ENCODE results near the gene PTPN6.

Gene PTPN6

DNA sequence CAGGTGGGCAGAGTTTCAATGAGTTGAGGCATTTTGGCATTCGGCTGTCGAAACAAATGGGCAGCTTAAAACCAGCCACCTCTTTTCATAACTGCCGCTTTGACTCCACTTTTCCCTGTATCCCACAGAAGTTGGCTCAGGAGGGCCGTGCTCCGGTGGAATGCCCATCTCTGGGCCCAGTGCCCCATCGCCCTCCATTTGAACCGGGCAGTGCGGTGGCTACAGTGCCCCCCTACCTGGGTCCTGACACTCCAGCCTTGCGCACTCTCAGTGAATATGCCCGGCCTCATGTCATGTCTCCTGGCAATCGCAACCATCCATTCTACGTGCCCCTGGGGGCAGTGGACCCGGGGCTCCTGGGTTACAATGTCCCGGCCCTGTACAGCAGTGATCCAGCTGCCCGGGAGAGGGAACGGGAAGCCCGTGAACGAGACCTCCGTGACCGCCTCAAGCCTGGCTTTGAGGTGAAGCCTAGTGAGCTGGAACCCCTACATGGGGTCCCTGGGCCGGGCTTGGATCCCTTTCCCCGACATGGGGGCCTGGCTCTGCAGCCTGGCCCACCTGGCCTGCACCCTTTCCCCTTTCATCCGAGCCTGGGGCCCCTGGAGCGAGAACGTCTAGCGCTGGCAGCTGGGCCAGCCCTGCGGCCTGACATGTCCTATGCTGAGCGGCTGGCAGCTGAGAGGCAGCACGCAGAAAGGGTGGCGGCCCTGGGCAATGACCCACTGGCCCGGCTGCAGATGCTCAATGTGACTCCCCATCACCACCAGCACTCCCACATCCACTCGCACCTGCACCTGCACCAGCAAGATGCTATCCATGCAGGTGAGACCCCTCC, 12.6 kb upstream of the PTPN6 start:
- FAIRE-seq: no peak
- DNase-seq (ENCODE audit: insufficient read length, low spot score): no peak

DNA sequence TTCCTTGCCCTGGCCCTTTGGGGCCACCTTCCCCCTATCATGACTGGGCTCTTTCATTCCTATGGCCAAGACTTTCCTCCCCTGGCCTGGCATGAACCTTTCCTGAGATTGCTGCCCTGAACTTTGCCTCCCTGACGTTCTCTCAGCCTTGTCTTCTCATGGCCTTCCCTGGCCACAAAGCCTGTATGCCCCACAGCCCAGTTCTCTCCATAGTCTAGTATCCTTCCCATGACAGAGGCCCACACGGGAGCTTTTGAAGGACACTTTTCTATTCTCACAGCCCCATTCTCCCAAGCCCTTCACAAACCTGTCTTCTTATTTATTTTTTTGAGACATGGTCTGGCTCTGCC, 12.0 kb upstream of the PTPN6 start:
- no peak for FAIRE-seq
- DNase-seq (ENCODE audit: insufficient read length, low spot score): no peak

DNA sequence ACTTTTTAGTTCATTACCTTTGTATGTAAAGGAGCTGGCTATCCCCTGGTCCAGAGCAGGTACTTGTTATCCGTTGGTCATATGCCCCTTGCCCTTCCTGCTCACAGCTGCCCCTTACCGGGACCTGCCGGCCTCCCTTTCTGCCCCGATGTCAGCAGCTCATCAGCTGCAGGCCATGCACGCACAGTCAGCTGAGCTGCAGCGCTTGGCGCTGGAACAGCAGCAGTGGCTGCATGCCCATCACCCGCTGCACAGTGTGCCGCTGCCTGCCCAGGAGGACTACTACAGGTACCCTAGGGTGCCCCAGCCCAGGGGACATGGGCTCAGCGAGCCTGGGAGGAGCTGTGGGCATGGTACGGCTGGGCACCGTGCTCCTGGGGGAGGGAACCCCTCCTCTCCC, 9.9 kb upstream of the PTPN6 start:
- DNase-seq (ENCODE audit: insufficient read length, low spot score): no peak
- no peak for FAIRE-seq

DNA sequence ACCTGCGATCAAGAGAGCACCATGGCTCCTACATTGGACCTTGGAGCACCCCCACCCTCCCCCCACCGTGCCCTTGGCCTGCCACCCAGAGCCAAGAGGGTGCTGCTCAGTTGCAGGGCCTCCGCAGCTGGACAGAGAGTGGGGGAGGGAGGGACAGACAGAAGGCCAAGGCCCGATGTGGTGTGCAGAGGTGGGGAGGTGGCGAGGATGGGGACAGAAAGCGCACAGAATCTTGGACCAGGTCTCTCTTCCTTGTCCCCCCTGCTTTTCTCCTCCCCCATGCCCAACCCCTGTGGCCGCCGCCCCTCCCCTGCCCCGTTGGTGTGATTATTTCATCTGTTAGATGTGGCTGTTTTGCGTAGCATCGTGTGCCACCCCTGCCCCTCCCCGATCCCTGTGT, 9.4 kb upstream of the PTPN6 start:
- no peak for FAIRE-seq
- no peak for DNase-seq (ENCODE audit: insufficient read length, low spot score)

DNA sequence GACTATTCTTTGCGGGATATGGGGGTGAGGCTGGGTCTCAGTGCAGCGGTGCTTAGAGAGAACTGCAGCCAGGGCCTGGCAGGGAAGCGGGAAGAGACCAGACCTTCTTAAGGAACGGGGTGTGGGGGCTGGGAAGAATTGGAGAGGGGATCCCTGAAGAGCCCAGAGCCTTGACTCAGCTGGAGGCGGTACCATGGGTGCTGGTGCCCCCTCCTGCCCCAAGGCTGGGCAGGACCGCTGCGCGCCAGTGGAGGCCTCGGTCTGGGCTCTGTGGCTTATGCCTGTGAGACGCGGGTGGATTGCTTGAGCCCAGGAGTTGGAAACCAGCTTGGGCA, 8.9 kb upstream of the PTPN6 start:
- no peak for FAIRE-seq

DNA sequence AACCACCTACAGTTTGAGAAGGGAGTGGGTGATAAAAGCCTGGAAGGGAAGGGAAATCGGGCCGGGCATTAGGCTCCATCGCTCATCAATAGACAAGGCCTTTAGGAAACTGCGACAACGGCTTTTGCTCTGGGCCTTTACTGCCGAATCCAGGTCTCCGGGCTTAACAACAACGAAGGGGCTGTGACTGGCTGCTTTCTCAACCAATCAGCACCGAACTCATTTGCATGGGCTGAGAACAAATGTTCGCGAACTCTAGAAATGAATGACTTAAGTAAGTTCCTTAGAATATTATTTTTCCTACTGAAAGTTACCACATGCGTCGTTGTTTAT, 7.8 kb upstream of the PTPN6 start:
- DNase-seq (ENCODE audit: insufficient read length, low spot score): peak; percentile 92
- peak; percentile 87 for FAIRE-seq

More for the DNA sequence above, 8.9 kb upstream of the PTPN6 start:
- no peak for DNase-seq (ENCODE audit: insufficient read length, low spot score)

DNA sequence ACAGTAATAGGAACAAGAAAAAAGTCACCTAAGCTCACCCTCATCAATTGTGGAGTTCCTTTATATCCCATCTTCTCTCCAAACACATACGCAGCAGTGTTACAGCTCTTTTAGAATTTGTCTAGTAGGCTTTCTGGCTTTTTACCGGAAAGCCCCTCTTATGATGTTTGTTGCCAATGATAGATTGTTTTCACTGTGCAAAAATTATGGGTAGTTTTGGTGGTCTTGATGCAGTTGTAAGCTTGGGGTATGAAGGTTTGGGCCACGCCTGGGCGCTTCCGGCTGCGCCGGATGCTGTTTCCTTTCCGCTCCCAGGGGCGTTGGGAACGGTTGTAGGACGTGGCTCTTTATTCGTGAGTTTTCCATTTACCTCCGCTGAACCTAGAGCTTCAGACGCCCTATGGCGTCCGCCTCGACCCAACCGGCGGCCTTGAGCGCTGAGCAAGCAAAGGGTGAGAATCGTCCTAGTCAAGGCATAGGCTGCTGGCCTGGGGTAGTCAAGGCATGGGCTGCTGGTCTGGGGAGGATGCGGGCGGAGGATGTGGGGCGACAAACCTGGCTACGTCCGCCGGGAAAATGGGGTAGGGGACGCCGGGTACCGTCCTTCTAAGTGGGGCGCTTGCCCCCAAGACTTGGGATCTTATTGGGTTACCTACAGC, 7.3 kb upstream of the PTPN6 start, which contains the start of the genes C12orf57 and RNU7-1:
TSS of gene C12orf57 (plus strand) at position 301 of the 659 bp plus-strand sequence. CDS start at position 401, 100 bp downstream.
TSS of gene RNU7-1 (plus strand) at position 95 of the 659 bp plus-strand sequence.
- DNase-seq (ENCODE audit: insufficient read length, low spot score) (no peak), FAIRE-seq (peak; percentile 60)

DNA sequence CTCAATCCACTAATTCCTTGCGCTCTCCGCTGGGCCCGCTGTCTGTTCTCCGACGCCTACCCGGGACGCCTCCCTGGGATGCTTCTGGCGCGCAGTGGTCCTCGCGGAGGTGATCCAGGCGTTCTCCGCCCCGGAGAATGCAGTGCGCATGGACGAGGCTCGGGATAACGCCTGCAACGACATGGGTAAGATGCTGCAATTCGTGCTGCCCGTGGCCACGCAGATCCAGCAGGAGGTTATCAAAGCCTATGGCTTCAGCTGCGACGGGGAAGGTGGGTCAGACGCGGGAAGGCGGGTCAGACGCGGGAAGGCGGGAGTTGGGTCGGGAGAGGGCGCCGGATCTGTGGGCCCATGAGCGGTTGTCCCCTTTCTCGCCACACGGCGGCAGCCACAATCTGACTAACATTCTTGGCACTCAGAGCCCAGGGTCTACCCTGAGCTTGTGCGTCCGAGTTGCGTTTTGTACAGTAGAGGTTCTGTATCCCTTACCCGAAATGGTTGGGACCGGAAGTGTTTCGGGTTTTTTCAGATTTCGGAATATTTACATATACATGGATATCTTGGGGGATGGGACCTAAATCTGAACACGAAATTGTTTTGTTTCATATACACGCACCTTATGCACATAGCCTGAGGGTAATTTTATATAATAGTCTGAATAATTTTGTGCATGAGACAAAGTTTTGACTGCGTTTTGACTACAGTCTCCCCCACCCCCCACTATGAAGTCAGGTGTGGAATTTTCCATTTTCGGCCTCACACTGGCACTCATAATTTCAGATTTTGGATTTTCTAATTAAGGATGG, 6.6 kb upstream of the PTPN6 start:
- DNase-seq (ENCODE audit: insufficient read length, low spot score): no peak
- peak; percentile 96 for FAIRE-seq

DNA sequence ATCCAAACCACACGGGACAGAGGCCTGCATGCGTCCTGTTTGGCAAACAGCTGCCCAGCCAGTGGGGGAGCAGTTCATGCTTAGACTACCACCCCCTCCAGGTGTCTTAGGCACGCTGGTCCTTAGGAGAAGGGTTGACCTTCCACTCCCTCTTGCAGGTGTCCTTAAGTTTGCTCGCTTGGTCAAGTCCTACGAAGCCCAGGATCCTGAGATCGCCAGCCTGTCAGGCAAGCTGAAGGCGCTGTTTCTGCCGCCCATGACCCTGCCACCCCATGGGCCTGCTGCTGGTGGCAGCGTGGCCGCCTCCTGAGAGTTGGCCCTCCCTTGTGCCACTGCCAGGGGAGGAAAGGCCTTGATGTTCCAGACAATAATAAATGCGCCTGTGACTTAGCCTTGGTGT, 5.5 kb upstream of the PTPN6 start:
- DNase-seq (ENCODE audit: insufficient read length, low spot score) (no peak), FAIRE-seq (peak; percentile 39)

DNA sequence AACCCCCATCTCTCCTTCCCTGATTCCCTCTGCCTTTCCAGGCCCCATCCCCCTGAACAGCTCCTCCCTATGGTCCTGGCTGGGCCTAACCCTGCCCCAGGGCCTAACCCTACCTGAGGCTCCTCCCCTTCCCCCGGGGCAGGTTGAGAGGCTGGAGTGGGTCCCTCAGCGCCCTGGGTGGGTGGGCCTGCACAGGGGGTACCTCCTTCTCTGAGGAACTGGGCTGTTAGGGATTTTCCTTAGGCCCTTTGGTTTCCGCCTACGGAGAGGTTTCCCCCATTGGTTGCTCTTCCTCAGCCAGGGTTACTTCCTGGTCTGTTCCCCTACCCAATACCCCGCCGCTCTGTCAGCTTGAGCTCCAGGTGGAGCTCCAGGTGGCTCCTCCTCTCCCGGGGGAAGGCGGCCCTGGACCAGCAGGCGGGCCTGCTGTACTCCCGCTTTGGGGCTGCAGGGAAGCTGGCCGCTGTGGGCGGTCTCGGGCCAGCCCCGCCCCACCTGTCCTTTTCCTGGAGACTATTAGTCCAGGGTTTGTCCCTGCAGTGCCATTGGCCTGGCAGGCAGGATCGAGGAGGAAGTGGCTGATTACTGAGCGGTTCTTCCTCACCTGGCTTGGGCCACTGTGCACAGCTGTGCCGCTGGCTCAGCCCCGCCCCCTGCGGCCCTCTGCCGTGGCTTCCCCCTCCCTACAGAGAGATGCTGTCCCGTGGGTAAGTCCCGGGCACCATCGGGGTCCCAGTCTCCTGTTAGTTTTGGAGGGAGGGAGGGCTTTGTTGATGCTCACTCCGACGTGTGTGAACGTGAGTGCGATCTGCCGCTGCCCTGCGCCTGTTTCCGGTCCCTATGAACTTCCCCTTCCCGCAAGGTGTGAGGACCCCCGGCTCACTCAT, 4.9 kb upstream of the PTPN6 start:
- peak; percentile 92 for FAIRE-seq
- no peak for DNase-seq (ENCODE audit: insufficient read length, low spot score)

DNA sequence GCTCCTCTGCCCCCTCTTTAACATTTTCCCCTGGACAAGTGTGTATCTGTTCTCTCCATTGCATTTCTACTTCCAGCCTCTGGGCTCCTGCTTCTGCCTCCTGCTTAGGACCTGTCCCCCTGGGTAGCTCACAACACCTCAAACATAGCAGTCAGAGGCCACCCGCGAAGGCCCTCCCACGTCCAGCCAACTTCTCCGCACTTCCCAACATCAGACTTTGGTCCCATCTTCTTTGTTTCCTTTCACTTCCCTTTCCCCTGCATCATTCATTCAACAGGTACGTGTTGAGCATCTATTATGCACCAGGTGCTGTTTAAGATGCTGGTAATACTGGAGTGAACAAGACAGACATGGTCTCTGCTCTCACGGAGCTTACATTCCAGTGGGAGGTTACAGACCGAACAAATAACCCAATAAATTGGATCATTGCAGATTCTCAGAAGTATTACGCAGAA, 4.2 kb upstream of the PTPN6 start:
- DNase-seq (ENCODE audit: insufficient read length, low spot score) (no peak), FAIRE-seq (no peak)

DNA sequence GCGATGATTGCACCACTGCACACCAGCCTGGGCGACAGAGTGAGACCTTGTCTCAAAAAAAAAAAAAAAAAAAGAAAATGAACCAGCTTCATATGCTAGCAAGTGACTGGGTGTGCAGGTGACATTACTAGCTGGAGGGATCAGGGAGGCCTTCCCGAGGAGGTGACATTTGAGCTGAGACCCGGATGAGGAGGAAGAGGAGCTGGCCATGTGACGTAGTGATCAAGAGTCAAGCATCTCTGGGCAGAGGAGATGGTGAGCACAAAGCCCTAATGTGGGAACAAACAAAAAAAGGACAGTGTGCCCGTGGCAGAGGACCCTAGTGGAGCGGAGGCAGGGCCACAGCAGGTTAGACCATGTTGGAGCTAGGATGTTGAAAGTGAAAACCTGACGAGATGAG, 3.5 kb upstream of the PTPN6 start:
- DNase-seq (ENCODE audit: insufficient read length, low spot score) (no peak), FAIRE-seq (peak; percentile 14)

DNA sequence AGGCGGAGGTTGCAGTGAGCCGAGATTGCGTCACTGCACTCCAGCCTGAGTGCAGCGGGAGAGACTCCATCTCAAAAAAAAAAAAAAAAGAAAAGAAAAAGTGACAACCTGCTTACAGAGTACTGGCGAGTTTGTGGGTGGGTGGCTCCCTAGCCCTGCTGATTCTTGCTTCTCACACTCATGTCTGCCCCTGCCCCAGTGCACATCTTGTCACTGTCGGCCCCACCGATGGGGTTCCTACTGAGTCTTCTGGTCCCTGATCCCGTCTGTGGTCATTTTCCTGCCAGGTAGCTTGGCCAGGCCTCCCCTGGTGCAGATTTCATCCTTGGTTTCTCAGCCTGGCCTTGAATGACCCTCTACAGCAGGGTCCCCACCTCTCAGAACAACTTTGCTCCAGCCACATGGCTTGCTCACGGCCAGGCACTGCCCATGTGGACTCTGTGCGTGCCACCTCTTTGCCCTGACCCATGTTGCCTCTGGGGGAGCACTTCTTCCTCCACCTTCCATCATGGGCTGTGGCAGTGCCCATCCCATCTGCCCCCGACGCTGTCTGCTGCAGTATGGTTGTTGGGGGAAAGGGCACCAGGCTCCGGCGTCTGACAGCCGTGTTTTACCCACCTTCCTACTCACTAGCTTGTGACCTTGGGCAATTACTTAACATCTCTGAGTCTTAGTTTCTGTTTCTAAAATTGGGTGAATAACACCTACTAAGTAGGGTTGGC, 2.1 kb upstream of the PTPN6 start:
- DNase-seq (ENCODE audit: insufficient read length, low spot score) (no peak), FAIRE-seq (peak; percentile 92)

DNA sequence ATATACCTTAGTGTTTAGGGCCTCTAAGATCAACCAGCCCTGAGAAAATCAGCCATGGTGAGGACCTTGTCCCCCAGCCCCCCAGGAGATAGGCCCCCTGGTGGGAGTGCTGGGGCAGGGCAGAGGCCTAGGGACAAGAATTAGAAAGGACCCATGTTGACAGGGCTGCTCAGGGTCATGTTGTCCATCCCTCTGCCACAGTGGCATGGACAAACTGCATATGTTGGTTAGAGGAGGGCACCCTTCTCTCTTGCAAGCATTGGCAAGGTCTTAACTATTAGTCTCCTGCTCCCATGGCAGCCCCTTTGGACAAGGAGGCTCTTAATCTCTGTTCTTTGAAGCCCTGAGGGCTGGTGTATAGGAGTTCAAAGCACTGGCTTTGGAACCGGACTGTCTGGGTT, 755 bp upstream of the PTPN6 start:
- FAIRE-seq (no peak), DNase-seq (ENCODE audit: insufficient read length, low spot score) (no peak)

DNA sequence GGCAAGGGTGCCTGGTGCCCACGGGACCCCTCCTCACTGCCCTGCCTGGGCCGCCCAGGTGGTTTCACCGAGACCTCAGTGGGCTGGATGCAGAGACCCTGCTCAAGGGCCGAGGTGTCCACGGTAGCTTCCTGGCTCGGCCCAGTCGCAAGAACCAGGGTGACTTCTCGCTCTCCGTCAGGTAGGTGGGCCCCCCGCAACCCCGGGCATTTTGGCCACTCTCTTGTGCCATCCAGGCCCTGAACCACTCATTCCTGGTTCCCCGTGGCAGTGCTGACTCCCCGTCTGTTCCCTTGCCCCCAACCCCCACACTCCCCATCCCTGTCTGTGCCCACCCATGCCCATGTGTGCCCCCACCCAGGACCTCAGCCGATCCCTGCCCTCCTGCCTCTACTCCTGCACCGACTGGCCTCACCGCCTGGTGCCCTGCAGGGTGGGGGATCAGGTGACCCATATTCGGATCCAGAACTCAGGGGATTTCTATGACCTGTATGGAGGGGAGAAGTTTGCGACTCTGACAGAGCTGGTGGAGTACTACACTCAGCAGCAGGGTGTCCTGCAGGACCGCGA, 480 bp downstream of the PTPN6 start:
- no peak for DNase-seq (ENCODE audit: insufficient read length, low spot score)
- no peak for FAIRE-seq

DNA sequence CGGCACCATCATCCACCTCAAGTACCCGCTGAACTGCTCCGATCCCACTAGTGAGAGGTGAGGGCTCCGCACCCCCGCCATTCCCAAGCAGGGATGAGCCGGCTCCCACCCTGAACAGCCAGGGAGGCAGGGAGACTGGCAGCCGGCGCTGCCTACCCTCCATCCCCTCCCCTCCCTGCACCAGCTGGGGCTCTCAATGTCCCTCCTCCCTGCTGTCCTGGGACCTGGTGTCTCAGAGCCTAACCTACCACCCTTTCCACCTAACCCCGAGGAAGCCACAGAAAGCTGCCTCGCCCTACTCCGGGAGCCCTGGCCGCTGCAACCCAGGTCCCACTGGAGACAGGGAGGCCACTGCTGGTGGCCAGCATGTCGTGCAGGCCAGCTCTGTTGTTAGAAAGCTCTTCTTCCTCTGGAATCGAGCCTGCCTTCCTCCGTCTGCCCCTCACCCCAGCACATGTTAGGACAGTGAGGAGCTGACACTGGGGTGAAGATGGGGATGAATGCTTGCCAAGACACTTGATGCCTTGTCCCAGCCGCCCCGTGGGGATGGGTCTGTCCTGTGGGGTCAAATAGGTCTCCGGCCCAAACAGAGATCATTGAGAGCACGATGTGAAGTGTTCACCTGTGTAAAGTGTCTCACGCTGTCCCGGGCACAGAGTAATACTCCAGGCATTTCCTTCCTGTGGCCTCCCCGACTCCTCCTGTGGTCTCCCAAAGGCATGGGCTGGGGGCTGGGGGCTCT, 1.1 kb downstream of the PTPN6 start:
- FAIRE-seq: peak; percentile 62
- no peak for DNase-seq (ENCODE audit: insufficient read length, low spot score)

DNA sequence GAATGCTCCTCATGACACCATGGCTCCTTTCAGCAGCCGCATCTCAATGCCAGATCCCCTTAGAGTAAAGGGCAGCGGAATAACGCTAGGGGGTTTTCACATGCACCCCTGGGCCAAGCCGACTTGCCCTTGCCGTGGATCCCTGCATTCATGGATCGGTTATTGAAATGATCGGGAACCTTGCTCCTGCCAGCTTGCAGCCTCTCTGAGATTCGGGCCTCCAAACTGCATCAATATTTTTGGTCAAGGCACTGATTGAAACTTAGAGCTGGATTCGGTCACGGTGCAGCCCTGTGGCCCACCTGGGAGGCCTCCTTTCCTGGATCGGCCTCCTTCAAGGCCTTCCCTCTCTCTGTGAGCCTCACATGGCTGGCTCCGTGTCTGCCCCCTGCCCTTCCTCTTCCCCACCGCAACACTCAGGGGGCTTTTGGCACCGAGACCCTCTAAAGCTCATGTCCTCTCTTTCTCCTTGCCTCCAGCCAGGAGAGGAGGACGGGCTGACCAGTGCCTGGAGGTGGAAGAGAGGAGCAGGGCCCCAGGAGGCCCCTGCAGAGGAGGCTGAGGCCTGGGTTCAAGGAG, 1.8 kb downstream of the PTPN6 start:
- DNase-seq (ENCODE audit: insufficient read length, low spot score): no peak
- FAIRE-seq: no peak

Measured in GM19239 (cell line).